Peyer's patch (tissue), 4 donors: ENCODE results near the gene LYL1.

Experiments
- POLR2A ChIP-seq, 2 donors: fragments of 450-650 bp; IDR thresholded peaks; one replicate each; pipeline ENCODE4 v1.5.1; 2017; ENCODE audit warnings: antibody characterized with exemption in 2 of 2, mild to moderate bottlenecking in 2 of 2, moderate library complexity in 2 of 2
- TF ChIP-seq, protein P1 (sequence below), 6 experiments: fragments of 450-650 bp in 4 of 6; fragments of 200-600 bp in 2 of 6; sonication (generic) in 1 of 6; IDR thresholded peaks; one replicate each; pipeline ENCODE4 v1.5.1; 2017 to 2019; ENCODE audit warnings: antibody characterized with exemption in 6 of 6, mild to moderate bottlenecking in 3 of 6, moderate library complexity in 1 of 6

- TF ChIP-seq, protein P1, sequence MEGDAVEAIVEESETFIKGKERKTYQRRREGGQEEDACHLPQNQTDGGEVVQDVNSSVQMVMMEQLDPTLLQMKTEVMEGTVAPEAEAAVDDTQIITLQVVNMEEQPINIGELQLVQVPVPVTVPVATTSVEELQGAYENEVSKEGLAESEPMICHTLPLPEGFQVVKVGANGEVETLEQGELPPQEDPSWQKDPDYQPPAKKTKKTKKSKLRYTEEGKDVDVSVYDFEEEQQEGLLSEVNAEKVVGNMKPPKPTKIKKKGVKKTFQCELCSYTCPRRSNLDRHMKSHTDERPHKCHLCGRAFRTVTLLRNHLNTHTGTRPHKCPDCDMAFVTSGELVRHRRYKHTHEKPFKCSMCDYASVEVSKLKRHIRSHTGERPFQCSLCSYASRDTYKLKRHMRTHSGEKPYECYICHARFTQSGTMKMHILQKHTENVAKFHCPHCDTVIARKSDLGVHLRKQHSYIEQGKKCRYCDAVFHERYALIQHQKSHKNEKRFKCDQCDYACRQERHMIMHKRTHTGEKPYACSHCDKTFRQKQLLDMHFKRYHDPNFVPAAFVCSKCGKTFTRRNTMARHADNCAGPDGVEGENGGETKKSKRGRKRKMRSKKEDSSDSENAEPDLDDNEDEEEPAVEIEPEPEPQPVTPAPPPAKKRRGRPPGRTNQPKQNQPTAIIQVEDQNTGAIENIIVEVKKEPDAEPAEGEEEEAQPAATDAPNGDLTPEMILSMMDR (IDR thresholded peaks at IDR 0.05) = no peak
- TF ChIP-seq POLR2A (IDR thresholded peaks at IDR 0.05) = no peak
Measured at GRCh38 chr19:13118424-13119193, 16.0 kb upstream of the LYL1 start.
